ENCODE data around the gene TMEM91. TPM values are rescaled to one million over a fixed set of nuclear protein-coding genes. Genes with fewer than 3 reads are reported as not detected.

TMEM91 gene
- total and polyA plus RNA-seq, 9 of the 15 experiments (the other 6 are each of a cell fraction or from before 2014, with no cell fraction given), result 1.2 to 5.2 (median 2.7) TPM

DNA sequence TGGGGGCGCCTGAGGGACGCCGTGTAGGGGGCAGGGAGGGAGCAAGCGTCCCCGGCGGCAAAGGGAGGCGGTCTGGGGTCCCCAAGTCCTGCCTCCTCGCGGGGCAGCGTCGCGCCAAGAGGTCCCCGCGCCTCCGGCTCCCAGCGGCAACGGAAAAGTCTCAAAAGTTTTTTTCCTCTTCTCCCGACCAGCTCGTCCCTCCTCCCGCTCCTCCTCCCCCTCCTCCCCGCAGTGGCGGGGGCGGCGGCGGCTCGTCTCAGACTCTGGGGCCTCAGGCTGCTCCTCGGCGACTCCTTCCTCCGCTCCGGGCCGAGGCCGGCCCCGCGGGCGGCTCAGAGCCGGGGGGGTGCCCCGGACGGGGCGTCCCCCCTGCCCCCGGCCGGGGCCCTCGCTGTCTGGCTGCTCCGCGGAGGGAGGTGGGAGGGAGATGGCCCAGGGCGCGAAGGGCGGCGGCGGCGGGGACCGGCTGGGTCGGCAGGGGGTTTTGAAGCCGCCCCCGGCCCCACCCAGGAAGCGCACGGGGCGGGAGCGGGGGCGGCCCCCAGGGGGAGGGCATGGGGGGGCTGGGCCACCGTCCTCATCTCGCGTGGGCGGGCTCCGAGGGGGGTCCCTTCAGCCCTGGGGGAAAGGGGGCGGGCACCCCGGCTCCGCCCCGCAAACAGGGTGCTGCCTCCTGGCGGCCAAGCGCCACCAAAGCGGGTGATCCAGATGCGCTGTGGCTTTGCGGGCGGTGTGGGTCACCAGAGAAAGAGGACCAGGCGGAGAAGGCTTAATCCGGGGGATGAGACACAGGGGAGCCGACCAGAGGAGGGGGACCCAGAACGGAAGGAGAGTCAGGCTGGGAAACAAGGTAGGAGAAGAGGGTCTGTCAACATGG is 22.6 kb upstream of the TMEM91 start, which contains the start of gene TGFB1 (continued):
- TF ChIP-seq NR3C1 (CRISPR knock-in tag; IDR thresholded peaks at IDR 0.05) (no peak), POU5F1 (IDR thresholded peaks at IDR 0.05; ENCODE audit: borderline replicate concordance, low read depth, low read length, partially characterized antibody) (no peak), SAFB2 (IDR thresholded peaks at IDR 0.05; ENCODE audit: borderline replicate concordance, low read depth, low read length, severe bottlenecking) (no peak), PHTF2 (CRISPR knock-in tag; IDR thresholded peaks at IDR 0.05) (no peak), NR2C1 (IDR thresholded peaks at IDR 0.05) (no peak), NR2C1 (tag; IDR thresholded peaks at IDR 0.05) (no peak), ZNF431 (CRISPR knock-in tag; IDR thresholded peaks at IDR 0.05) (no peak), ZNF3 (CRISPR knock-in tag; IDR thresholded peaks at IDR 0.05) (no peak), ZNF668 (CRISPR knock-in tag; IDR thresholded peaks at IDR 0.05) (no peak), SRSF3 (IDR thresholded peaks at IDR 0.05; ENCODE audit: insufficient read depth, low read length) (no peak), MAFF (IDR thresholded peaks at IDR 0.05; ENCODE audit: low read length) (no peak), CCNT2 (IDR thresholded peaks at IDR 0.05; ENCODE audit: borderline replicate concordance, extremely low read depth, insufficient read length, low read depth, low read length) (peak; percentile 94), NCOR1 (IDR thresholded peaks at IDR 0.05) (peak; percentile 58)
- TF ChIP-seq, protein P1, sequence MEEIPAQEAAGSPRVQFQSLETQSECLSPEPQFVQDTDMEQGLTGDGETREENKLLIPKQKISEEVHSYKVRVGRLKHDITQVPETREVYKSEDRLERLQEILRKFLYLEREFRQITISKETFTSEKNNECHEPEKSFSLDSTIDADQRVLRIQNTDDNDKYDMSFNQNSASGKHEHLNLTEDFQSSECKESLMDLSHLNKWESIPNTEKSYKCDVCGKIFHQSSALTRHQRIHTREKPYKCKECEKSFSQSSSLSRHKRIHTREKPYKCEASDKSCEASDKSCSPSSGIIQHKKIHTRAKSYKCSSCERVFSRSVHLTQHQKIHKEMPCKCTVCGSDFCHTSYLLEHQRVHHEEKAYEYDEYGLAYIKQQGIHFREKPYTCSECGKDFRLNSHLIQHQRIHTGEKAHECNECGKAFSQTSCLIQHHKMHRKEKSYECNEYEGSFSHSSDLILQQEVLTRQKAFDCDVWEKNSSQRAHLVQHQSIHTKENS (CRISPR knock-in tag; IDR thresholded peaks at IDR 0.05), result no peak
- TF ChIP-seq, protein P2, sequence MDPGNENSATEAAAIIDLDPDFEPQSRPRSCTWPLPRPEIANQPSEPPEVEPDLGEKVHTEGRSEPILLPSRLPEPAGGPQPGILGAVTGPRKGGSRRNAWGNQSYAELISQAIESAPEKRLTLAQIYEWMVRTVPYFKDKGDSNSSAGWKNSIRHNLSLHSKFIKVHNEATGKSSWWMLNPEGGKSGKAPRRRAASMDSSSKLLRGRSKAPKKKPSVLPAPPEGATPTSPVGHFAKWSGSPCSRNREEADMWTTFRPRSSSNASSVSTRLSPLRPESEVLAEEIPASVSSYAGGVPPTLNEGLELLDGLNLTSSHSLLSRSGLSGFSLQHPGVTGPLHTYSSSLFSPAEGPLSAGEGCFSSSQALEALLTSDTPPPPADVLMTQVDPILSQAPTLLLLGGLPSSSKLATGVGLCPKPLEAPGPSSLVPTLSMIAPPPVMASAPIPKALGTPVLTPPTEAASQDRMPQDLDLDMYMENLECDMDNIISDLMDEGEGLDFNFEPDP (CRISPR knock-in tag; IDR thresholded peaks at IDR 0.05), result no peak
- TF ChIP-seq, protein P3, sequence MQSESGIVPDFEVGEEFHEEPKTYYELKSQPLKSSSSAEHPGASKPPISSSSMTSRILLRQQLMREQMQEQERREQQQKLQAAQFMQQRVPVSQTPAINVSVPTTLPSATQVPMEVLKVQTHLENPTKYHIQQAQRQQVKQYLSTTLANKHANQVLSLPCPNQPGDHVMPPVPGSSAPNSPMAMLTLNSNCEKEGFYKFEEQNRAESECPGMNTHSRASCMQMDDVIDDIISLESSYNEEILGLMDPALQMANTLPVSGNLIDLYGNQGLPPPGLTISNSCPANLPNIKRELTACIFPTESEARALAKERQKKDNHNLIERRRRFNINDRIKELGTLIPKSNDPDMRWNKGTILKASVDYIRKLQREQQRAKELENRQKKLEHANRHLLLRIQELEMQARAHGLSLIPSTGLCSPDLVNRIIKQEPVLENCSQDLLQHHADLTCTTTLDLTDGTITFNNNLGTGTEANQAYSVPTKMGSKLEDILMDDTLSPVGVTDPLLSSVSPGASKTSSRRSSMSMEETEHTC (IDR thresholded peaks at IDR 0.05), result no peak
- TF ChIP-seq, protein P4, sequence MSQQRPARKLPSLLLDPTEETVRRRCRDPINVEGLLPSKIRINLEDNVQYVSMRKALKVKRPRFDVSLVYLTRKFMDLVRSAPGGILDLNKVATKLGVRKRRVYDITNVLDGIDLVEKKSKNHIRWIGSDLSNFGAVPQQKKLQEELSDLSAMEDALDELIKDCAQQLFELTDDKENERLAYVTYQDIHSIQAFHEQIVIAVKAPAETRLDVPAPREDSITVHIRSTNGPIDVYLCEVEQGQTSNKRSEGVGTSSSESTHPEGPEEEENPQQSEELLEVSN (IDR thresholded peaks at IDR 0.05; ENCODE audit: borderline replicate concordance in 1 of 2, extremely low read depth in 1 of 2, insufficient read depth in 1 of 2, insufficient read length in 1 of 2, low read depth in 1 of 2, low read length in 1 of 2, poor library complexity in 1 of 2, severe bottlenecking in 1 of 2), result peak; percentile 82 to 98
- TF ChIP-seq, protein P5, sequence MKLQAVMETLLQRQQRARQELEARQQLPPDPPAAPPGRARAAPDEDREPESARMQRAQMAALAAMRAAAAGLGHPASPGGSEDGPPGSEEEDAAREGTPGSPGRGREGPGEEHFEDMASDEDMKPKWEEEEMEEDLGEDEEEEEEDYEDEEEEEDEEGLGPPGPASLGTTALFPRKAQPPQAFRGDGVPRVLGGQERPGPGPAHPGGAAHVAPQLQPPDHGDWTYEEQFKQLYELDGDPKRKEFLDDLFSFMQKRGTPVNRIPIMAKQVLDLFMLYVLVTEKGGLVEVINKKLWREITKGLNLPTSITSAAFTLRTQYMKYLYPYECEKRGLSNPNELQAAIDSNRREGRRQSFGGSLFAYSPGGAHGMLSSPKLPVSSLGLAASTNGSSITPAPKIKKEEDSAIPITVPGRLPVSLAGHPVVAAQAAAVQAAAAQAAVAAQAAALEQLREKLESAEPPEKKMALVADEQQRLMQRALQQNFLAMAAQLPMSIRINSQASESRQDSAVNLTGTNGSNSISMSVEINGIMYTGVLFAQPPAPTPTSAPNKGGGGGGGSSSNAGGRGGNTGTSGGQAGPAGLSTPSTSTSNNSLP (IDR thresholded peaks at IDR 0.05; ENCODE audit: borderline replicate concordance, low read depth, low read length), result no peak
- TF ChIP-seq, protein P6, sequence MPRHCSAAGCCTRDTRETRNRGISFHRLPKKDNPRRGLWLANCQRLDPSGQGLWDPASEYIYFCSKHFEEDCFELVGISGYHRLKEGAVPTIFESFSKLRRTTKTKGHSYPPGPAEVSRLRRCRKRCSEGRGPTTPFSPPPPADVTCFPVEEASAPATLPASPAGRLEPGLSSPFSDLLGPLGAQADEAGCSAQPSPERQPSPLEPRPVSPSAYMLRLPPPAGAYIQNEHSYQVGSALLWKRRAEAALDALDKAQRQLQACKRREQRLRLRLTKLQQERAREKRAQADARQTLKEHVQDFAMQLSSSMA (CRISPR knock-in tag; IDR thresholded peaks at IDR 0.05), result no peak

Measured in K562 (cell line).